ENCODE results near the gene WDR62.

DNA sequence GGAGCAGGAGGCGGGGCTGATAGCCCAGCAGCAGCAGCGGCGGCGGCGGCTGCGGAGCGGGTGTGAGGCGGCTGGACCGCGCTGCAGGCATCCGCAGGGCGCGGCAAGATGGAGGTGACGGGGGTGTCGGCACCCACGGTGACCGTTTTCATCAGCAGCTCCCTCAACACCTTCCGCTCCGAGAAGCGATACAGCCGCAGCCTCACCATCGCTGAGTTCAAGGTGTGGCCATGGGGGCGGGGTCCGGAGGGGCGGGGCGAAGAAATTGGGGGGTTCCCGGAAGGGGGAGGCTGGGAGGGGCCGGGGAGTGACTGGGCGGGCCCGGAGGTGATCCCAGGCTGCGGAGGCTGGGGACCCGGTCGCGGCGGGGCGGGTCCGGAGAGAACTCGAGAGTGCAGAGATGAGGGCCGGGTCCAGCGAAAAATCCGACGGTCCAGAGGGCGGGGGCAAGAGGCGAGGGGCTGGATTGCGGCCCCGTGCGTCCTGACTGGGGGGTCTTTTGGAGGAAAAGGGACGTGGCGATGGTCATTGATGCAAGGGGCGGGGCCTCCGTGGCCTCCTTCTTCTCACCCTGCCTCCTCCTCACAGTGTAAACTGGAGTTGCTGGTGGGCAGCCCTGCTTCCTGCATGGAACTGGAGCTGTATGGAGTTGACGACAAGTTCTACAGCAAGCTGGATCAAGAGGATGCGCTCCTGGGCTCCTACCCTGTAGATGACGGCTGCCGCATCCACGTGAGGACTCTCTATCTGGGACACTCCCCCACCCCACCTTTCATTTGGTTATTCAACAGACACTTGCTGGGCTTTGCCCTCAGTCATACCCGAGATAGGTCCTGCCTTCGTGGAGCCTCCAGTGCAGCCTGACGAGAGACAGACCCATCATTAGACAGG is 61.0 kb downstream of the WDR62 start, which contains the start of gene TBCB:
- TF ChIP-seq CTCF (conservative IDR thresholded peaks at IDR 0.05; ENCODE audit: low read length) (no peak), EZH2phosphoT487 (IDR thresholded peaks at IDR 0.05; ENCODE audit: borderline replicate concordance, low read depth, low read length) (no peak)

Measured in OCI-LY7 (cell line).